Prostate gland (tissue), 2 donors: ENCODE results near the gene ANP32B.

Source experiments
- POLR2A ChIP-seq: fragments of 450-650 bp; IDR thresholded peaks from one replicate; pipeline ENCODE4 v1.6.1; 2016; ENCODE audit warnings: antibody characterized with exemption, mild to moderate bottlenecking
- POLR2AphosphoS5 ChIP-seq: sonication (generic); formaldehyde crosslinking; IDR thresholded peaks from one replicate; pipeline ENCODE4 v1.6.1; 2017; ENCODE audit warnings: antibody characterized with exemption
- TF ChIP-seq, protein P1 (sequence below), 4 experiments: fragments of 200-600 bp in 2 of 4; fragments of 450-650 bp in 2 of 4; sonication (generic) in 2 of 4; IDR thresholded peaks; 1 replicate in 3 of 4; 2 replicates in 1 of 4; pipeline ENCODE4 v1.5.1; 2016 to 2019; ENCODE audit warnings: antibody characterized with exemption in 4 of 4, mild to moderate bottlenecking in 2 of 4, moderate library complexity in 2 of 4

DNA sequence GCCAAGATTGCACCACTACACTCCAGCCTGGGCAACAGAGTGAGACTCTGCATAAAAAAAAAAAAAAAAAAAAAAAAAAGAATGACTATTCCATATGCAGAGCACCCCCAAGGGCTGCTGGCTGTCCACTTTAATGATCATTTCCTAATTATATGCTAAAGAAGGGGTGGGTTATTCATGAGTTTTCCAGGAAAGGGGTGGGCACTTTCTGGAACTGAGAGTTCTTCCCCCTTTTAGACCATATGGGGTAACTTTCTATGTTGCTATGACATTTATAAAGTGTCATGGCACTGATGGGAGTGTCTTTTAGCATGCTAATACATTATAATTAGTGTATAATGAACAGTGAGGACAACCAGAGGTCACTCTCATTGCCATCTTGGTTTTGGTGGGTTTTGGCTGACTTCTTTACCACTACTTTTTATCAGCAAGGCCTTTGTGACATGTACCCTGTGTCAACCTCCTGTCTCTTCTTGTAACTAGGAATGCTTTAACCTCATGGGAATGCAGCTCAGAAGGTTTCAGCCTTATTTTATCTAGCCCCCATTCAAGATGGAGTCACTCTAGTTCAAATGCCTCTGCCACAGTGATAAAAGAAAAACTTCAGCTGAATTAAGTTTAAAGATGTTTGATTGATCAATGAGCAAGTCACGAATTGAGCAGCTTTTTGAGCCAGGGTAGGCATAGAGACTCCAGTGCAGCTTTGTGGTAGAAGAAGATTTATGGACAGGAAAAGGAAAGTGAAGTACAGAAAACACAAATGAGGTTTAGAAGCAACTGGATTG lies 66.3 kb downstream of the ANP32B start:
- TF ChIP-seq POLR2A: no peak
- TF ChIP-seq, protein P1, sequence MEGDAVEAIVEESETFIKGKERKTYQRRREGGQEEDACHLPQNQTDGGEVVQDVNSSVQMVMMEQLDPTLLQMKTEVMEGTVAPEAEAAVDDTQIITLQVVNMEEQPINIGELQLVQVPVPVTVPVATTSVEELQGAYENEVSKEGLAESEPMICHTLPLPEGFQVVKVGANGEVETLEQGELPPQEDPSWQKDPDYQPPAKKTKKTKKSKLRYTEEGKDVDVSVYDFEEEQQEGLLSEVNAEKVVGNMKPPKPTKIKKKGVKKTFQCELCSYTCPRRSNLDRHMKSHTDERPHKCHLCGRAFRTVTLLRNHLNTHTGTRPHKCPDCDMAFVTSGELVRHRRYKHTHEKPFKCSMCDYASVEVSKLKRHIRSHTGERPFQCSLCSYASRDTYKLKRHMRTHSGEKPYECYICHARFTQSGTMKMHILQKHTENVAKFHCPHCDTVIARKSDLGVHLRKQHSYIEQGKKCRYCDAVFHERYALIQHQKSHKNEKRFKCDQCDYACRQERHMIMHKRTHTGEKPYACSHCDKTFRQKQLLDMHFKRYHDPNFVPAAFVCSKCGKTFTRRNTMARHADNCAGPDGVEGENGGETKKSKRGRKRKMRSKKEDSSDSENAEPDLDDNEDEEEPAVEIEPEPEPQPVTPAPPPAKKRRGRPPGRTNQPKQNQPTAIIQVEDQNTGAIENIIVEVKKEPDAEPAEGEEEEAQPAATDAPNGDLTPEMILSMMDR (IDR thresholded peaks at IDR 0.05): no peak
- no peak for TF ChIP-seq POLR2AphosphoS5
